GM12872 (cell line): ENCODE data around the gene LRTM1.

ENCODE experiments used
- CTCF ChIP-seq: IDR thresholded peaks from 3 replicates; pipeline ENCODE4 v1.5.1; 2011; ENCODE audit warnings: low read depth, mild to moderate bottlenecking, low read length, moderate library complexity; ENCODE audit not compliant: insufficient read depth

Gene LRTM1

GRCh38 chr3:54928046-54928770, at the start of gene LRTM1:
Gene LRTM1 (minus strand): TSS chr3:54928059. CDS start chr3:54927911, 148 bp downstream.
- TF ChIP-seq CTCF: no peak

- TF ChIP-seq CTCF: no peak
Observed at GRCh38 chr3:54977439-54977838, 49.6 kb upstream of the LRTM1 start.

- no peak for TF ChIP-seq CTCF
Observed at GRCh38 chr3:54970895-54971294, 43.0 kb upstream of the LRTM1 start.

- TF ChIP-seq CTCF: no peak
Observed at GRCh38 chr3:54969652-54970051, 41.8 kb upstream of the LRTM1 start.

- TF ChIP-seq CTCF: no peak
Observed at GRCh38 chr3:54968546-54969172, 40.8 kb upstream of the LRTM1 start.

GRCh38 chr3:54967731-54968161, 39.9 kb upstream of the LRTM1 start:
- no peak for TF ChIP-seq CTCF

GRCh38 chr3:54966979-54967378, 39.1 kb upstream of the LRTM1 start:
- TF ChIP-seq CTCF: no peak
